ENCODE measurements around the gene HJV. TPM values are rescaled to one million over a fixed set of nuclear protein-coding genes. Genes with fewer than 3 reads are reported as not detected.

HJV gene, protein sequence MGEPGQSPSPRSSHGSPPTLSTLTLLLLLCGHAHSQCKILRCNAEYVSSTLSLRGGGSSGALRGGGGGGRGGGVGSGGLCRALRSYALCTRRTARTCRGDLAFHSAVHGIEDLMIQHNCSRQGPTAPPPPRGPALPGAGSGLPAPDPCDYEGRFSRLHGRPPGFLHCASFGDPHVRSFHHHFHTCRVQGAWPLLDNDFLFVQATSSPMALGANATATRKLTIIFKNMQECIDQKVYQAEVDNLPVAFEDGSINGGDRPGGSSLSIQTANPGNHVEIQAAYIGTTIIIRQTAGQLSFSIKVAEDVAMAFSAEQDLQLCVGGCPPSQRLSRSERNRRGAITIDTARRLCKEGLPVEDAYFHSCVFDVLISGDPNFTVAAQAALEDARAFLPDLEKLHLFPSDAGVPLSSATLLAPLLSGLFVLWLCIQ
- total RNA-seq = 23.6 TPM

DNA sequence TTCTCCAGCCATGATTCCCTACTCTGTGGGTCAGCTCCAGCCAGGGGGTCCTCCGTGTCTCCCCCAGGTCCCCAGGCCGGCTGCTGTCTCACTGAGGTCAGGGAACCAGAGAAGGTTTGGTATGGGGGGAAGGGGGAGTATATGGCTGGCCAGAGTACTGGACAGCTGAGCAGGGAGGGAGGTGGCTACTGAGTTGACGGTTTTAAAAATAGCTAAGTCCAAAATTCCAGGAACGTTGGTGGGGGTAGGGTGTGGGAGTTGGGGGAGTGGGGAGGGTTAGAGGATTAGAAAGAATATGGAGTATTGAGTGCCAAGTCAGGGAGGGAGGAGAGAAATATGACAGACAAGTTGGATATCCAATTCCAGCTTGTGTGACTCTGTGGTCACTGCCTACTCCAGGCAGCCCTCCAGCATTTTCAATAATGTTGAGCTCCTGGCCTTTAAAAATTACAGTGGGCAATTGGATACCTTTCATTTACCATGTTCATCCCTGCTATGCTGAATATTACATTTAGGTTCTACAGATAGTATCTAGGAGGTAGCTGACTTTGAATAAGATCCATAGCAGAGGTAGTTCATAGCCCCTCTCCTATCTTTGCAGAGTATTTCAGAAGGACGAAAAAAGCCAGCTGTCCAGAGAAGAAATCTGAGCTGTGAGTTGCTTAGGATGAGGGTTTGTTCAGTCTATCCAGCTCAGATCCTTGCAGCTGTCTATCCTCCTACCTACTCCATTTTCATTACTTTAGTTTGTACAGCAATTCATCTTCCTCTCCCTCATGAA is at the start of gene HJV:
HJV (minus strand) TSS at position 114 of the 781 bp plus-strand sequence. CDS start 1,504 bp downstream, outside the sequence.

DNA sequence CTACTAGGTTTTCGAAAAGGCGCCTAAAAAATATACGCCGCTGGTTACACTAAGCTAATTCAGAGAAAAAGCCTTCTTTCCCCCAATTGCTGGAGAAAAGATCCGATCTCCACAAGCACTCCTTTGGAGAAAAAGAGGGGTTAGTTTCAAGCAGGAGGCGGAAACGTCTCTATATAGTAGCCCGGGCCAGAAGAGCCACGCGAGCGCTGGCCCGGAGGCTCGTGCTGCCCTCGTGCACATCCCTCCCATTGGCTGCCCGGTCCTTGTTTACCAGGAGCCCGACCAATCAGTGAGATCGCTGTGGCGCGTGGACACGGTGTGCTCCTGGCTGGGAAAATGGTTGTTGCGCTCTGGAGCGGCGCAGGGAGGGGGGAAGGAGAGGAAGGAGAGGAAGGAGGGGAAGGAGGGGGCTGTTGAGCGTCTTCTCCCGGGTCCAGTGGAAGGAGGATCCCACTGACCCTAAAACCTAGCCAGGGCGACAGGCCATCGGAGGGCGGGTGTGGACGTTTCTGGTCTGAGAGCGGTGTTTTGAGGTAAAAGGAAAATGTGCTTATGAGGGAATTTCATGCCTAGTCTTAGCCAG is 25.0 kb downstream of the HJV start, which contains the start of gene TXNIP:
TXNIP (minus strand) TSS at position 147 of the 583 bp plus-strand sequence. CDS start 313 bp downstream, outside the sequence.

Other genes with a start within 250 kb of the HJV start
- 26.9 TPM for gene RNF115, start 197.6 kb downstream of the HJV start, total RNA-seq
- 35.8 TPM for gene POLR3C, start 197.5 kb downstream of the HJV start, total RNA-seq
- gene NUDT17, start 176.1 kb downstream of the HJV start, total RNA-seq = 1.9 TPM
- 30.7 TPM for gene PIAS3, start 162.7 kb downstream of the HJV start, total RNA-seq
- 4.6 TPM for gene ANKRD35, start 135.9 kb downstream of the HJV start, total RNA-seq
- gene ITGA10, start 111.7 kb downstream of the HJV start, total RNA-seq = 5.9 TPM
- gene PEX11B, start 103.0 kb downstream of the HJV start, total RNA-seq = 36.4 TPM
- 254 TPM for gene RBM8A, start 94.3 kb downstream of the HJV start, total RNA-seq
- 45.5 TPM for gene LIX1L, start 63.7 kb downstream of the HJV start, total RNA-seq
- 1.2 TPM for gene ANKRD34A, start 57.2 kb downstream of the HJV start, total RNA-seq
- 16.1 TPM for gene POLR3GL, start 57.0 kb downstream of the HJV start, total RNA-seq
- gene TXNIP, start 25.2 kb downstream of the HJV start, total RNA-seq = 375 TPM
- gene NBPF10, start 123.1 kb upstream of the HJV start, total RNA-seq = 2.0 TPM
- 98.2 TPM for gene NOTCH2NLA, start 207.3 kb upstream of the HJV start, total RNA-seq

All from camera-type eye (tissue), 1 donor.